KOPT-K1 (cell line): Measurements from ENCODE around the gene ABCA7.
"Not testable (repeated sequence)": the region's sequence is repeated elsewhere in the genome, so short reads cannot be mapped to it uniquely, and the experiment has no call there.

Experiments used
- H3K27ac ChIP-seq: fragments of 200-600 bp; sonication (generic); 2 replicates; pipeline ENCODE4 v1.5.1; 2016; ENCODE audit warnings: antibody characterized with exemption, mild to moderate bottlenecking, low read depth, low read length; ENCODE audit not compliant: poor library complexity, severe bottlenecking
- H3K36me3 ChIP-seq: fragments of 200-600 bp; sonication (generic); 2 replicates; pipeline ENCODE4 v1.5.1; 2017; ENCODE audit warnings: antibody characterized with exemption, mild to moderate bottlenecking, low read length, moderate library complexity; ENCODE audit not compliant: insufficient read depth
- H3K9me3 ChIP-seq: fragments of 200-600 bp; sonication (generic); 2 replicates; pipeline ENCODE4 v1.5.1; 2017; ENCODE audit warnings: antibody characterized with exemption, low read length, mild to moderate bottlenecking; ENCODE audit not compliant: insufficient read depth, poor library complexity, severe bottlenecking

Gene ABCA7

GRCh38 chr19:1109697-1110671, 70.1 kb downstream of the ABCA7 start:
- Histone ChIP-seq H3K9me3 (no peaks in the 10 kb centered on the region), H3K27ac (no peak overlapping the region), H3K36me3 (peaks cover 58% of the 10 kb centered on the region)

GRCh38 chr19:1110809-1111640, 71.1 kb downstream of the ABCA7 start:
- Histone ChIP-seq H3K9me3 (no peaks in the 10 kb centered on the region), H3K36me3 (peaks cover 52% of the 10 kb centered on the region), H3K27ac (no peak overlapping the region)

GRCh38 chr19:1111641-1112267, 71.8 kb downstream of the ABCA7 start:
- H3K9me3 ChIP-seq = no peaks in the 10 kb centered on the region
- H3K36me3 ChIP-seq = peaks cover 49% of the 10 kb centered on the region
- H3K27ac ChIP-seq = no peak overlapping the region

- Histone ChIP-seq H3K27ac (no peak overlapping the region), H3K36me3 (peaks cover 49% of the 10 kb centered on the region)
Observed at GRCh38 chr19:1112268-1113029, 72.5 kb downstream of the ABCA7 start.

GRCh38 chr19:1113030-1113985, 73.4 kb downstream of the ABCA7 start:
- Histone ChIP-seq H3K27ac (no peak overlapping the region), H3K36me3 (peaks cover 53% of the 10 kb centered on the region)

More at GRCh38 chr19:1112268-1113029, 72.5 kb downstream of the ABCA7 start:
- no peaks in the 10 kb centered on the region for H3K9me3 ChIP-seq

GRCh38 chr19:1113986-1114483, 74.1 kb downstream of the ABCA7 start:
- H3K9me3 ChIP-seq = no peaks in the 10 kb centered on the region
- peaks cover 54% of the 10 kb centered on the region for H3K36me3 ChIP-seq
- H3K27ac ChIP-seq = no peak overlapping the region

More at GRCh38 chr19:1113030-1113985, 73.4 kb downstream of the ABCA7 start:
- no peaks in the 10 kb centered on the region for H3K9me3 ChIP-seq

- peaks cover 59% of the 10 kb centered on the region for H3K36me3 ChIP-seq
- not testable (repeated sequence) for H3K9me3 ChIP-seq, H3K27ac ChIP-seq
Observed at GRCh38 chr19:1114728-1115127, 74.8 kb downstream of the ABCA7 start.
